ENCODE results near the gene EFCAB6.

The EFCAB6 gene

GRCh38 chr22:43636086-43636485 is 176.0 kb downstream of the EFCAB6 start:
- DNase-seq (ENCODE audit: low read depth), result no peak

- no peak for DNase-seq (ENCODE audit: low read depth)
Observed at GRCh38 chr22:43635101-43635500, 177.0 kb downstream of the EFCAB6 start.

DNA sequence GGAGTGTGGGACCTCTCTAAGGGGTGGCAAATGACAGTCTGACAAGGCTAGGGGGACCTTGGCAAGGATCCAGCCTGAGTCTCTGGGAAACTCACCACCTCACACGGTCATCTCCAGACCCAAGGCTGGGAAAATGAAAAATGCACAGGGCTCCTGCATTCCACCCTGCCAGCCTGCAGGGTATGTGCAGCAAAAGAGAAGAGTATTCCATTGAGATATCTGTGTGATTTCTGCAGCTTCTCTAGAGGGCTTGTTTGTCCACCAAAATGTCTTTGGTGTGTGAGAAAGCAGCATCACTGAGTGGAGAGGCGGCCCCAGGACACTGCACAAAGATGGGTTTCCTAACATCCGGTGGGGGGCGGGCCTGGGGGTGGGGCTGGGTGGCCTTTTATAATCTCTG is 177.8 kb downstream of the EFCAB6 start:
- no peak for DNase-seq (ENCODE audit: low read depth)

DNA sequence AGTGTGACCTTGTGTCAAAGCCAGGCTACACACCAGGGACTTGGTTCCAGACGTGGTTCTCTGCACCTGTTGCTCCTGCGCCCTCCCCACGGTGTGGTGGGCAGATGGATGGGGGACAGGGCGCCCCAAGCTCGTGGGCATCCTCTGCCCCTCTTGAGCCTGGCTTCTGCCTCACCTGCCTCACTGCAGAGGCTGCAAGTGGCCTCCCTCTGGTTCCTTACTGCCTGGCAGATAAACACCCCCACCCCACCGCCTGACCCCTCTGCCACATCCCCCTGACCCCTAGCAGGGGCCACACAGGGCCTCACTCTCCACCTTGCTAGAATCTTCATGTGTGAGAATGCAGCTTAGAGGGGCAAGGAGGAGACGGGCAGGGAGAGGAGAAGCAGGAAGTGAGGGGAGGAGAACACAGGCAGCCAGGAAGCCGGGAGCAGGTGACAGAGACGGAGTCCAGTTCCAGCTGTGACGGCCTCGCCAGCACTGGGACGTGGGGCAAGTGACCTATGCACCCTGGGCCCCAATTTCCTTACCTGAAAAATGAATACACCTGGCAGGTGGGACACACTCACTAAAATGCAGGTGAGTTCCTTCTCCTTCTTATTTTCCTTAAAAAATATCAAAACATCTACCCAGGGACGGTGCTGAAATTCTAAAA is 178.3 kb downstream of the EFCAB6 start:
- no peak for DNase-seq (ENCODE audit: low read depth)

DNA sequence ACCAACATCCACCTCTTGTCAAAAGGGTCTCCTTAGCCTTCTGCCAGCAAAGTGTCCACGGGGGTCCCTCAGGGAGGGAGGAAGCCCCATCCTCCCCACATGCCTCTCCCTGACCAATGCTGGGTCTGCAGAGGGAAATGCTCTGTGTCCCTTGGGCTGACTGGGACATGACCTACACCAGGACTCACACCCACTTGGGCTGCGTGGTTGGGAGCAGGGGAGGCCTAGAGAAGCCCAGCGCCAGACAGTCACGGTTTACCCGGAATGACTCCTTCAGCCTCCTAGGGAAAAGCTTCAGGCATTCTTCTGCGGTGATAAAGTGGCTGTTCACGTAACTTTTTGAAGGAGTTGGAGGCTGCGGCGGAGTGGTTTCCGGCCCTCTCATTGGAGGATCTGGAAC is 180.3 kb downstream of the EFCAB6 start:
- DNase-seq (ENCODE audit: low read depth), result no peak

DNA sequence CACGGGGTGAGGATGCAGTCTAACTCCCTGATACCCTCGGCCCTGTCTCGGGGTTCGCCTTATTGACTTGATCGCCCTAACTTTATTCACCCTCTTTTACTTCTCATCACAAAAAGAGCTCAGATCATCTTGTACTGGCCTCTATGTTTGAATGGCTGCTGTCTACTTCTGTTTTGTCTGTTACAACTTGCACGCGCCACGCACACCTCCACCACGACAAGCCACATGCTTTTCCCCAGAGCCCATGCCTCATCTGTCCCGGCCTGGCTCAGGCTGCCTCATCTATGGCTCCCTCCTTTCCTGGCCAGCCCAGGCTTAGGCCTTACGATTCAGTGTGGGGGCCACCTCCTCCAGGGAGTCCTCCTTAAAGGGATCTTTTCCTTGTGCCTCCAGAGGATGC is 180.9 kb downstream of the EFCAB6 start:
- no peak for DNase-seq (ENCODE audit: low read depth)

DNA sequence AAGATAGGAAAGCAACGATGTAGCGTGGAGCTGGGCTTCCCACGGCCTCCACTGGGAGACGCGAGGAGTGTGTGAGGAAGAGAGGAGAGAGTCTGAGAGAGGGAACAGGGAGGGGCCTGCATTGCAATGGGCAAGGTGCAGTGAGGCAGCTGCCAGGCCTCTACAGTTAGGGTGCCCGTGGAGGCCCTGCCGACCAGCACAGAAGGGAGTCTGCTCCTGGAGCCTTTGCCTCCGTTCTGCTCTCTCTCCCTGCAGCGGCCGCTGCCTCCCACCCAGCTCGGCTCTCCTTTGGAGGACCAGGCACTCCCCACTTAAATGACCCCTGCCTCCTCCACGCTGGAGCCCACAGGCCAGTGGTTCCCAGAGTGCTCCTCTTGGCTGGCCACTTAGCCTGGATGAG is 181.7 kb downstream of the EFCAB6 start:
- no peak for DNase-seq (ENCODE audit: low read depth)

DNA sequence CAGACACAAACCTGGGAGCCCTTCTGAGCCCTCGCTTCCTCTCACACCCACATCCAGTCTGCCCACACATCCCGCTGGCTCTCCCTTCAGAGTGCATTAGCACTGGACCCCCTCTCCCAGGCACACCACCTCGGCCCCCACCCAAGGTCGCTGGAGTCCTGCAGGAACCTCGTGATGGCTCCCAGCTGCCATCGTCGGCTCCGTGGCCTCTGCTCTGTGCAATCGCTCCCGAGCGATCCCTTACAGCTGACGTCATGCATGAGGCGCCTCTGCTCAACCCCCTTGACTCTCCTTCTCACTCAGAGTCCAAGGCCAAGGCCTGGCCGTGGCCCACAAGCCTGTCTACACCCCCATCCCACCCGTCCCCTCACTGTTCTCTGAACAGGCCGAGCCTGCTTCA is 183.9 kb downstream of the EFCAB6 start:
- no peak for DNase-seq (ENCODE audit: low read depth)

DNA sequence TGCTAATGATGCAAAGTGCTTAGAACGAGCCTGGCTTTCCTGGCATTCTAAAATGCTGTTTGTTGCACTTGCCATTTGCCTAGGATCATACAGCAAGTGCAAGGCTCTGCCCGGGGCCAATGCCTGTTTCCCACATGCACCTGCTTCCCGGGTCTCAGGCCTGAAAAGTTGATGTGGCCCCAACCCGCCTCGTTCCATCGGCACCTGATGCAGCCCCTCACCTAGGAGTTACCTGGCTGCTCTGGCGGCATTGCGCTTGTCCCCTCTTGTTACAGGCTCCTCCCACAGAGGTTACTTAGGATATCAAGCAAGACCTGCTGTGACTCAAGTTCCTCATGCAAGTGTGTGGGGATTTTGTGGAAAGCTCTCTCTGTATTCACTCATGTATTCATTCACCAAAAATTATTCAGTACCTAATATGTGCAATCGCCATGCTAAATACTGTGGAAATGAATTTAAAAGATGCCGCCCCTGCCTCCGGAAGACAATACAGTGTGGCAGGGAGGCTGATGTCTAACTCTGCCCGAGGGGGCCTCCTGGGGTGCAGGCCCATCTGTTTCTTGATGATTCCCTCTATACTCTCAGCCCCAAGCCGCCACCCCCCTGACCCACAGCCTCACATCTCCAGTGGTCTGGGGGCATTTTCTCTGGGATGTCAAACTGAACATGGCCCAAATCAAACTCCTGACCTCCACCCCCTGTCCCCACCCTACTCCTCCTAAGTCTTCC is 184.5 kb downstream of the EFCAB6 start:
- DNase-seq (ENCODE audit: low read depth), result no peak

DNA sequence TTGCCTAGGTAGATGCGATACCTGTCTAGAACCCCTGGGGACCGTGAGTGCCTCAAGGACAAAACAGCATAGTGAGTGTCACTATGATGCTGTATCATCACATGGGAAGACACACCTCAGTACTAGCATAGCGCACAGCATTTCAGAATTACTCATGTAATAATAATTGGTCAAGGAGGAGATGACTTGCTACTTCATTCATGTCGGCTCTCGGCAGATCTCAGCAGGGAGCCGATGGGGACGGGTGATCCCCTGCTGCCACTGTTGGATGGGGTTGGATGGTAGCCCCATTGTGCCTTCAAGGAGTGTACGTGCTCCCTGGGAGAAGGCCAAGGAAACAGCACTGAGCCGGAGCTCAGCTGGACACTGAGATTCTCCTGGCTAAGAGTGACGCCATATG is 186.9 kb downstream of the EFCAB6 start:
- no peak for DNase-seq (ENCODE audit: low read depth)

GRCh38 chr22:43624144-43624998 is 187.7 kb downstream of the EFCAB6 start:
- no peak for DNase-seq (ENCODE audit: low read depth)

DNA sequence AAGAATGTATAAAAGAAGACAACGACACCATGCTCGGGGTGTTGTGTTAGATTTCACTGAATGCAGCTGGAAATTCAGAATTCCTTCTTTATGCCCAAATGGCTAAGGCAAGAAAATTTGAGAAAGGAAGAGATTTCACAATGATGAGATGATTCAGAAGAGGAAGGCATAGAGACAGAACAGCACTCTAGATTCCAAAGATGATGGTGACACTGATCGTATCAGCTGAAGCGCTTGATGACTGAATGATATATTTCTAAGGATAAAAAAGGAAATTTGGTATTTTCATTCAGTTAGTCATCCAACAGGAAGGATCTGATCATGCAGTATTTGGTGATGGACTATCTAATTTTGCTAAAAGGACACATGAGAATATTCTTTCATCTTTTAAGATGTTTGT is 189.2 kb downstream of the EFCAB6 start:
- no peak for DNase-seq (ENCODE audit: low read depth)

GRCh38 chr22:43620197-43620596 is 191.9 kb downstream of the EFCAB6 start:
- DNase-seq (ENCODE audit: low read depth), result no peak

DNA sequence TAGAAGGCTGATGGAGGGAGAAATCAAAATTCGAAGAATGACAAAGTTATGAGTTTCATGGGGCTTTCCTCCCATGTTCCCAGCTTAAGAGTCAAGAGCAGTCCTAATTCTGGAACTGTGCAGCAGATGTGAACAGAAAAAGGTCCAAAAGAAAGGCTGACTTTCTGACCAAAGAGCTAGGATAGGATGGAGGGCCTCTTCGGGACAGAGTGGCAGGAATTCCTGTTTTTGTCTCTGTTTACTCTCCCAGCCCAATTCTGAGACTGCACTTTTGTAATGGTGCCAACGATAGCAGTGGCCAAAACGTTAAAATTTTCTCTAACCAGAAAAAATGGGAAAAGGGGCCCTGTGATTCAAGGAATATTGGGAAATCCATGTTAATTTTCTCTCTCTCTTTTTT is 193.6 kb downstream of the EFCAB6 start:
- DNase-seq (ENCODE audit: low read depth), result no peak

- DNase-seq (ENCODE audit: low read depth), result no peak
Observed at GRCh38 chr22:43616645-43617044, 195.5 kb downstream of the EFCAB6 start.

GRCh38 chr22:43600265-43600664 is 211.8 kb downstream of the EFCAB6 start:
- DNase-seq (ENCODE audit: low read depth), result no peak

DNA sequence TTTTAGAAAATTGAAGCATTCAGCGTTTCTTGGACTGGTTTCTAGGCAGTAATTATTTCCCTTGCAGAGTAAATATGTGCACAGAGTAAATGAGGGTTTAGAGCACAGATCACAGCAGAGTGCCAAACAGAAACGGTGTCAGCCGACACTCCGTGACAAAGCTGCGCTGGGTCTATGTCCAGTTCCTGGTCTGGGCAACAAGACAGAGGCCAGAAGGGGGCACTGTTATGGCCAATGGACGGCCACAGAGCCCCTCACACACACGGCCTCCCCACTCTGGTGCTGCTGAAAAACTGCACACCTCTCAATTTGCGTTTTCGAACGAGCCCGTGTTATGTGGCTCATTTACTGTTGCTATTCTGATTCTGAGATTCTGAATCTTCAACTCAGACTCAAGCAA is 219.6 kb downstream of the EFCAB6 start:
- DNase-seq (ENCODE audit: low read depth), result no peak

GRCh38 chr22:43591380-43591779 is 220.7 kb downstream of the EFCAB6 start:
- DNase-seq (ENCODE audit: low read depth), result no peak

- no peak for DNase-seq (ENCODE audit: low read depth)
Observed at GRCh38 chr22:43587574-43587973, 224.5 kb downstream of the EFCAB6 start.

GRCh38 chr22:43583501-43583900 is 228.6 kb downstream of the EFCAB6 start:
- DNase-seq (ENCODE audit: low read depth), result no peak

- DNase-seq (ENCODE audit: low read depth), result no peak
Observed at GRCh38 chr22:43582394-43582793, 229.7 kb downstream of the EFCAB6 start.

DNA sequence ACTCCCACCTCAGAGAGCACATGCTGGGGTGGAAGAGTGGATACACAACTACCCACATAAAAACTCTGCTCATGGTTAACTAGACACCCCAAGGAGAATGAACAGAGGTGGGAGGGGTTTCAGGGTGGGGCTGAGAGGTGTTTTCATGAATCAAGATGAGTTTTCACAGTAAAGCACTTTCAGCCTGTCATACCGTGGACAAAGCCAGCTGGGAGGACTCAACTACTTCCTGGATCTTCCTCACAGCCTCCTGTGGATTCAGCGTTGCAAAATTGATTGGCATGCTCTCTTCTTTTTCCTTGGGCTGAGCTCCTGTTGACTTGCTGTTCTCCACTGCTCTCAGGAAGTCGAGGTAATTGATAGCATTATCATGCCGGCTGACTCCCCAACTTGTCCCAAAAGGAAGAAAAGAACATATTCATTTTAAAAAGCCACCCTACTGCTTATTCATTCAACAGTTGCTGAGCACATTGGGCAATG is 231.8 kb downstream of the EFCAB6 start:
- no peak for DNase-seq (ENCODE audit: low read depth)

GRCh38 chr22:43574738-43575137 is 237.4 kb downstream of the EFCAB6 start:
- DNase-seq (ENCODE audit: low read depth), result no peak

All from activated T-helper 9 cell treated with anti-CD3 and anti-CD28 coated beads, Interleukin-2, amount 50 U/mL, for 16 hours (primary cell).